SU-DHL-6 (cell line): ENCODE results near the gene APOD.

Source experiments
- CTCF ChIP-seq: fragments of 200-600 bp; sonication (generic); IDR thresholded peaks from one replicate; pipeline ENCODE4 v1.5.1; 2017; ENCODE audit warnings: antibody characterized with exemption, mild to moderate bottlenecking, low read length, moderate library complexity; ENCODE audit not compliant: insufficient read depth, poor library complexity, severe bottlenecking
- EZH2phosphoT487 ChIP-seq: fragments of 200-600 bp; sonication (generic), shearing (Covaris generic); conservative IDR thresholded peaks from 2 replicates; pipeline ENCODE4 v1.6.1; 2018; ENCODE audit warnings: mild to moderate bottlenecking, antibody characterized with exemption, low read length, moderate library complexity, mixed read lengths

GRCh38 chr3:195542316-195542697 lies 41.4 kb downstream of the APOD start:
- TF ChIP-seq CTCF (no peak), EZH2phosphoT487 (no peak)
